OCI-LY7 (cell line): ENCODE measurements around the gene IST1. TPM values are rescaled to one million over a fixed set of nuclear protein-coding genes. Genes with fewer than 3 reads are reported as not detected.

Experiments
- BruUV-seq: library from RNA; stranded (reverse); fragments of 400-500 nt; replicated peaks from 2 replicates; lab custom pipeline; 2021; lab: Mats Ljungman, UMichigan
- CTCF ChIA-PET: fragments of 300-600 bp; sonication (Branson Sonifier 250); formaldehyde crosslinking; loops from one replicate; lab custom pipeline; 2022; ENCODE audit warnings: antibody characterized with exemption; ENCODE audit not compliant: unreplicated experiment; lab: Charles Lee
- POLR2A ChIA-PET: fragments of 300-600 bp; sonication (Branson Sonifier 250); formaldehyde crosslinking; loops from one replicate; lab custom pipeline; 2022; ENCODE audit warnings: antibody characterized with exemption; lab: Charles Lee
- DNase-seq: peaks from one replicate; pipeline ENCODE4 v3.0.0-alpha.2; 2015; ENCODE audit warnings: low spot score
- H2AFZ ChIP-seq: fragments of 200-600 bp; sonication (generic), shearing (Covaris generic); 2 replicates; pipeline ENCODE4 v1.6.1; 2014; ENCODE audit warnings: mild to moderate bottlenecking, antibody characterized with exemption, low read length, moderate library complexity
- H3K27ac ChIP-seq: fragments of 200-600 bp; sonication (generic); 2 replicates; pipeline ENCODE4 v1.5.1; 2014; ENCODE audit warnings: mixed run types, low read depth, mild to moderate bottlenecking, moderate library complexity, low read length, inconsistent platforms; ENCODE audit not compliant: poor library complexity, severe bottlenecking
- H3K36me3 ChIP-seq: fragments of 200-600 bp; sonication (generic); 2 replicates; pipeline ENCODE4 v1.6.1; 2014; ENCODE audit warnings: mild to moderate bottlenecking, antibody characterized with exemption, low read length, moderate library complexity, mixed read lengths; ENCODE audit not compliant: insufficient read depth
- H3K4me1 ChIP-seq: fragments of 200-600 bp; sonication (generic); 2 replicates; pipeline ENCODE4 v1.5.1; 2014; ENCODE audit warnings: mild to moderate bottlenecking, low read length; ENCODE audit not compliant: insufficient read depth, poor library complexity, severe bottlenecking
- H3K4me2 ChIP-seq: fragments of 200-600 bp; sonication (generic); 2 replicates; pipeline ENCODE4 v1.6.1; 2014; ENCODE audit warnings: mild to moderate bottlenecking, low read length
- H3K4me3 ChIP-seq: fragments of 200-600 bp; sonication (generic); 2 replicates; pipeline ENCODE4 v1.5.1; 2014; ENCODE audit warnings: mild to moderate bottlenecking, low read depth, low read length; ENCODE audit not compliant: poor library complexity, severe bottlenecking
- H3K79me2 ChIP-seq: fragments of 200-600 bp; sonication (generic); 2 replicates; pipeline ENCODE4 v1.6.1; 2016; ENCODE audit warnings: low read depth, mild to moderate bottlenecking, low read length, moderate library complexity, mixed read lengths; ENCODE audit not compliant: insufficient read depth
- H3K9me2 ChIP-seq: fragments of 200-600 bp; sonication (generic); 2 replicates; pipeline ENCODE4 v1.6.1; 2016; ENCODE audit warnings: mild to moderate bottlenecking, low read length, mixed read lengths; ENCODE audit not compliant: insufficient read depth
- H3K9me3 ChIP-seq: fragments of 200-600 bp; sonication (generic); 2 replicates; pipeline ENCODE4 v1.6.1; 2014; ENCODE audit warnings: mild to moderate bottlenecking, mixed run types, low read length, mixed read lengths
- H4K20me1 ChIP-seq: fragments of 200-600 bp; sonication (generic); 2 replicates; pipeline ENCODE4 v1.6.1; 2014; ENCODE audit warnings: mild to moderate bottlenecking, antibody characterized with exemption, low read length, moderate library complexity, mixed read lengths; ENCODE audit not compliant: insufficient read depth
- EZH2phosphoT487 ChIP-seq: fragments of 200-600 bp; sonication (generic); IDR thresholded peaks from 2 replicates; pipeline ENCODE4 v1.6.1; 2018; ENCODE audit warnings: low read depth, borderline replicate concordance, mild to moderate bottlenecking, mixed run types, antibody characterized with exemption, low read length, moderate library complexity, mixed read lengths
- intact Hi-C: fragments of 100-400 bp; cut with micrococcal nuclease; formaldehyde crosslinking; loops from one replicate; pipeline ENCODE4 v1.10.0; 2022; ENCODE audit not compliant: unreplicated experiment
- total RNA-seq, 2 experiments: library from RNA; depleted of rRNA in 1 of 2; stranded (reverse); fragments of >200 nt in 1 of 2; shearing (Covaris generic) in 1 of 2; gene quantifications; 2 replicates each; pipeline ENCODE4 v1.2.3, GENCODE V29; 2014 to 2022
- TF ChIP-seq, protein P1 (sequence below): fragments of 200-600 bp; sonication (generic); conservative IDR thresholded peaks from 2 replicates; pipeline ENCODE4 v1.5.1; 2014; ENCODE audit warnings: mild to moderate bottlenecking, antibody characterized with exemption, low read length, moderate library complexity, mixed read lengths

IST1 gene
- total RNA-seq, 2 experiments from 2014 or later = 147 to 200 TPM

- Histone ChIP-seq H3K27ac (no peak overlapping the region), H3K4me1 (no peaks in the 10 kb centered on the region), H2AFZ (no peak overlapping the region), H4K20me1 (no peaks in the 10 kb centered on the region), H3K9me2 (no peaks in the 10 kb centered on the region), H3K4me3 (no peak overlapping the region), H3K9me3 (peaks cover 10% of the 10 kb centered on the region), H3K36me3 (peaks cover 18% of the 10 kb centered on the region; the same call in 1 of the 2 replicates), H3K4me2 (no peak overlapping the region), H3K79me2 (no peaks in the 10 kb centered on the region)
- no TSS peak for BruUV-seq
- TF ChIP-seq EZH2phosphoT487 = no peak
- TF ChIP-seq, protein P1, sequence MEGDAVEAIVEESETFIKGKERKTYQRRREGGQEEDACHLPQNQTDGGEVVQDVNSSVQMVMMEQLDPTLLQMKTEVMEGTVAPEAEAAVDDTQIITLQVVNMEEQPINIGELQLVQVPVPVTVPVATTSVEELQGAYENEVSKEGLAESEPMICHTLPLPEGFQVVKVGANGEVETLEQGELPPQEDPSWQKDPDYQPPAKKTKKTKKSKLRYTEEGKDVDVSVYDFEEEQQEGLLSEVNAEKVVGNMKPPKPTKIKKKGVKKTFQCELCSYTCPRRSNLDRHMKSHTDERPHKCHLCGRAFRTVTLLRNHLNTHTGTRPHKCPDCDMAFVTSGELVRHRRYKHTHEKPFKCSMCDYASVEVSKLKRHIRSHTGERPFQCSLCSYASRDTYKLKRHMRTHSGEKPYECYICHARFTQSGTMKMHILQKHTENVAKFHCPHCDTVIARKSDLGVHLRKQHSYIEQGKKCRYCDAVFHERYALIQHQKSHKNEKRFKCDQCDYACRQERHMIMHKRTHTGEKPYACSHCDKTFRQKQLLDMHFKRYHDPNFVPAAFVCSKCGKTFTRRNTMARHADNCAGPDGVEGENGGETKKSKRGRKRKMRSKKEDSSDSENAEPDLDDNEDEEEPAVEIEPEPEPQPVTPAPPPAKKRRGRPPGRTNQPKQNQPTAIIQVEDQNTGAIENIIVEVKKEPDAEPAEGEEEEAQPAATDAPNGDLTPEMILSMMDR = no peak
- ChIA-PET CTCF (no interaction called here), POLR2A (interaction anchor here (0.6 to 1.6 kb wide), 3 partner anchors 17 to 38 kb away, joined by 3 to 5 read pairs (median 3); no protein-coding TSS in a partner anchor)
- DNase-seq = no peak
- intact Hi-C loops = no loop called here
Observed at GRCh38 chr16:71937868-71938510, 42.7 kb downstream of the IST1 start.

DNA sequence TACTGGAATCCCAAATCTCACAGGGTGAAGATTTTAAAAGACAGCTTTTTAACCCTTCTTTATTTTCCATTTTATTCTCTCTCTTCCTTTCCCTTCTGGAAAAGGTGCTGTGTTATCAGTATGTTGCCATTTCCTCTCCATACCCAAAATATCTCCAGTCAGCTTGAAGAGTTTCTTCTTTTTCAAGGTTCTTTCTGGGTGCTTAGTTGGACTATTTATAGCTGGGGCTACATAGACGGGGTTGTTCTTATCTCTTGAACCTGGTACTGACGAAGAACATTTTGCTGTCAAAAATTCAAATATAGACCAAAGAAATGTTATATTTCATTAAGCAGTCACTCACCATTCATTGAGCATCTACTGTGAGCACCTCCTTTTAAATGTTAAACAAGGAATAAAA is 48.6 kb downstream of the IST1 start:
- ChIA-PET POLR2A (interaction anchor here (0.6 kb wide), 1 partner anchor 13 kb away, joined by 4 read pairs; no protein-coding TSS in a partner anchor), CTCF (no interaction called here)
- no peak overlapping the region for H2AFZ ChIP-seq
- no peak overlapping the region for H3K4me3 ChIP-seq
- TF ChIP-seq EZH2phosphoT487 = no peak
- TF ChIP-seq, protein P1 = no peak
- H3K36me3 ChIP-seq = no peaks in the 10 kb centered on the region
- intact Hi-C loops = no loop called here
- peaks cover 1% of the 10 kb centered on the region; the same call in 1 of the 2 replicates for H3K9me3 ChIP-seq
- no peaks in the 10 kb centered on the region for H3K79me2 ChIP-seq
- BruUV-seq = no TSS peak
- H3K4me1 ChIP-seq = peaks cover 6% of the 10 kb centered on the region
- H3K9me2 ChIP-seq = no peaks in the 10 kb centered on the region; the same call in 1 of the 2 replicates
- DNase-seq = no peak
- H3K27ac ChIP-seq = no peak overlapping the region
- no peak overlapping the region for H3K4me2 ChIP-seq
- no peaks in the 10 kb centered on the region for H4K20me1 ChIP-seq

DNA sequence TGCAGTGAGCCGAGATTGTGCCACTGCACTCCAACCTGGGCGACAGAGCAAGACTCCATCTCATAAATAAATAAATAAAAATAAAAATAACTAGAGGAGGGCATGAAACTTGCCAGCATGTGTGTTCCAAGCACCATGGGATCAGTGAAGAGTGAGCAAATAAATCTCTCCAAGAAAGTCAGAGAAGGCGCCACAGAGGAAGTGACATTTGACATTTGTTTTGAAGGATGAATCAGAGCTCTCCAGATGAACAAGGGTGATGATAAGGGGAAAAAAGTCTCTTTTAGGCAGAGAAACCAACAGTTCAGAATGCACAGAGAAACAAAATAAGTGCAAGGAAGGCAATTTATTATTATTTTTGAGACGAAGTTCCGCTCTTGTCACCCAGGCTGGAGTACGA is 50.3 kb downstream of the IST1 start:
- H3K4me3 ChIP-seq = no peak overlapping the region
- H2AFZ ChIP-seq = no peak overlapping the region
- CTCF ChIA-PET = no interaction called here
- no peaks in the 10 kb centered on the region for H3K79me2 ChIP-seq
- H3K27ac ChIP-seq = no peak overlapping the region
- no peak for DNase-seq
- TF ChIP-seq, protein P1 = no peak
- no peak for TF ChIP-seq EZH2phosphoT487
- POLR2A ChIA-PET = interaction anchor here (0.6 kb wide), 1 partner anchor 88 kb away, joined by 3 read pairs; no protein-coding TSS in a partner anchor
- H3K9me3 ChIP-seq = no peaks in the 10 kb centered on the region
- intact Hi-C loops = no loop called here
- no peaks in the 10 kb centered on the region; the same call in 1 of the 2 replicates for H3K9me2 ChIP-seq
- no peaks in the 10 kb centered on the region for H3K36me3 ChIP-seq
- no peaks in the 10 kb centered on the region for H4K20me1 ChIP-seq
- peaks cover 6% of the 10 kb centered on the region for H3K4me1 ChIP-seq
- no peak overlapping the region for H3K4me2 ChIP-seq
- BruUV-seq = no TSS peak
